Loucy (cell line): Measurements from ENCODE around the gene RNMT.
"Not testable (repeated sequence)": the region's sequence is repeated elsewhere in the genome, so short reads cannot be mapped to it uniquely, and the experiment has no call there.

Experiments
- H2AFZ ChIP-seq: fragments of 200-600 bp; sonication (generic); 2 replicates; pipeline ENCODE4 v1.6.0; 2016; ENCODE audit warnings: antibody characterized with exemption, mild to moderate bottlenecking, low read length, moderate library complexity
- H3F3A ChIP-seq: fragments of 200-600 bp; 2 replicates; pipeline ENCODE4 v1.6.0; 2016; ENCODE audit warnings: antibody characterized with exemption, low read depth, mild to moderate bottlenecking
- H3K27me3 ChIP-seq: fragments of 200-600 bp; sonication (generic); 2 replicates; pipeline ENCODE4 v1.6.1; 2014; ENCODE audit warnings: low read length, mild to moderate bottlenecking; ENCODE audit not compliant: insufficient read depth, poor library complexity, severe bottlenecking
- H3K36me3 ChIP-seq: fragments of 200-600 bp; sonication (generic); 2 replicates; pipeline ENCODE4 v1.6.1; 2016; ENCODE audit warnings: low read length; ENCODE audit not compliant: insufficient read depth
- H3K4me1 ChIP-seq: fragments of 200-600 bp; sonication (generic); 2 replicates; pipeline ENCODE4 v1.5.1; 2014; ENCODE audit warnings: low read length, mild to moderate bottlenecking; ENCODE audit not compliant: insufficient read depth, poor library complexity, severe bottlenecking
- H3K4me2 ChIP-seq: fragments of 200-600 bp; sonication (generic); 2 replicates; pipeline ENCODE4 v1.6.0; 2014; ENCODE audit warnings: antibody characterized with exemption, low read length, low read depth, mild to moderate bottlenecking; ENCODE audit not compliant: poor library complexity, severe bottlenecking
- H3K4me3 ChIP-seq: fragments of 200-600 bp; sonication (generic); 2 replicates; pipeline ENCODE4 v1.5.1; 2014; ENCODE audit warnings: low read length, mild to moderate bottlenecking, mixed read lengths; ENCODE audit not compliant: poor library complexity, severe bottlenecking
- H3K79me2 ChIP-seq: fragments of 200-600 bp; sonication (generic); 2 replicates; pipeline ENCODE4 v1.6.1; 2014; ENCODE audit warnings: low read length; ENCODE audit not compliant: insufficient read depth
- H3K9ac ChIP-seq: fragments of 200-600 bp; sonication (generic); 2 replicates; pipeline ENCODE4 v1.6.0; 2014; ENCODE audit warnings: mild to moderate bottlenecking, low read depth, low read length, moderate library complexity; ENCODE audit not compliant: poor library complexity, severe bottlenecking
- H3K9me2 ChIP-seq: fragments of 200-600 bp; sonication (generic); replicated peaks from 2 replicates; pipeline ENCODE4 v1.6.1; 2016; ENCODE audit warnings: low read depth, low read length, mixed read lengths
- H3K9me3 ChIP-seq: fragments of 200-600 bp; sonication (generic); 2 replicates; pipeline ENCODE4 v1.6.1; 2014; ENCODE audit warnings: mild to moderate bottlenecking, antibody characterized with exemption, low read length, low read depth; ENCODE audit not compliant: insufficient read depth
- H4K20me1 ChIP-seq: fragments of 200-600 bp; sonication (generic); 2 replicates; pipeline ENCODE4 v1.6.0; 2014; ENCODE audit warnings: antibody characterized with exemption, low read length, mild to moderate bottlenecking; ENCODE audit not compliant: insufficient read depth, poor library complexity, severe bottlenecking
- CTCF ChIP-seq: fragments of 200-600 bp; sonication (generic); conservative IDR thresholded peaks from 2 replicates; pipeline ENCODE4 v1.5.1; 2014; ENCODE audit warnings: mild to moderate bottlenecking, antibody characterized with exemption, low read length
- EZH2phosphoT487 ChIP-seq: fragments of 200-600 bp; IDR thresholded peaks from 2 replicates; pipeline ENCODE4 v1.6.1; 2018; ENCODE audit warnings: antibody characterized with exemption, mild to moderate bottlenecking, moderate library complexity, borderline replicate concordance

The RNMT gene

GRCh38 chr18:13746633-13747032, 20.2 kb downstream of the RNMT start:
- no peaks in the 10 kb centered on the region for H3K27me3 ChIP-seq
- H3K36me3 ChIP-seq: peaks cover 70% of the 10 kb centered on the region
- no peaks in the 10 kb centered on the region for H3K9me3 ChIP-seq
- no peak overlapping the region for H3K9ac ChIP-seq
- no peak overlapping the region for H2AFZ ChIP-seq
- no peak overlapping the region for H3K4me2 ChIP-seq
- H3K4me1 ChIP-seq: no peaks in the 10 kb centered on the region
- no peaks in the 10 kb centered on the region for H4K20me1 ChIP-seq
- TF ChIP-seq CTCF (peak; percentile 12; the same call in 1 of the 2 replicates), EZH2phosphoT487 (no peak)
- no peak overlapping the region for H3K4me3 ChIP-seq
- no peaks in the 10 kb centered on the region for H3K9me2 ChIP-seq
- H3F3A ChIP-seq: no peaks in the 10 kb centered on the region
- H3K79me2 ChIP-seq: no peaks in the 10 kb centered on the region

GRCh38 chr18:13751599-13751998, 25.1 kb downstream of the RNMT start:
- H3F3A ChIP-seq, H3K4me2 ChIP-seq, H3K4me1 ChIP-seq, H3K9me3 ChIP-seq, H3K27me3 ChIP-seq, H4K20me1 ChIP-seq, H3K9ac ChIP-seq, H2AFZ ChIP-seq, H3K79me2 ChIP-seq, H3K4me3 ChIP-seq, H3K9me2 ChIP-seq: not testable (repeated sequence)
- peaks cover 67% of the 10 kb centered on the region for H3K36me3 ChIP-seq

DNA sequence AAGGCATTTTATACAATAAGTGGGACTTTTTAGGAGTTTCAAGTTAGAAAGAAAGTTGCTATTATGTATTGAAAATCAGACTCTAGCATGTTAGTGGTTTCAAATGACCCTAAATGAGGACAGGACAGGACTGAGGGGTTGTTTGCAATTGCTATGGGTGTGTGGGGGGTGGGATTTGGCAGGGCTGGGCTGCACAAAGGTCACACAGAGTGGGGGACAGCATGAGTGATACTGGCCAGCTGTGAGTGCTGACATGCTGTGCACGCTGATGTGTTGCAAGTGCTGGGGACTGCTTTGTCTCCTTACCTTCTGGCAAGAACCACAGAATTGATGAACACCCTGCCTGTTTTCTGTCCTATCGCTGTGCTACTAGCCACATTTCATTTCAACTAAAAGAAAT, 29.8 kb downstream of the RNMT start:
- H3K79me2 ChIP-seq: no peaks in the 10 kb centered on the region
- H3K36me3 ChIP-seq: peaks cover 49% of the 10 kb centered on the region
- no peaks in the 10 kb centered on the region for H3K9me3 ChIP-seq
- H3K9me2 ChIP-seq: no peaks in the 10 kb centered on the region
- no peak for TF ChIP-seq CTCF
- TF ChIP-seq EZH2phosphoT487: no peak
- H4K20me1 ChIP-seq: no peaks in the 10 kb centered on the region
- no peak overlapping the region for H3K9ac ChIP-seq
- H2AFZ ChIP-seq: no peak overlapping the region
- no peaks in the 10 kb centered on the region for H3F3A ChIP-seq
- H3K4me3 ChIP-seq: no peak overlapping the region
- H3K4me2 ChIP-seq: no peak overlapping the region
- H3K27me3 ChIP-seq: no peaks in the 10 kb centered on the region
- H3K4me1 ChIP-seq: no peaks in the 10 kb centered on the region

- Histone ChIP-seq H3K9ac (no peak overlapping the region), H3K4me3 (no peak overlapping the region), H2AFZ (no peak overlapping the region), H3K79me2 (no peaks in the 10 kb centered on the region), H3K36me3 (peaks cover 49% of the 10 kb centered on the region), H3K9me2 (no peaks in the 10 kb centered on the region), H3K27me3 (no peaks in the 10 kb centered on the region), H3K4me2 (no peak overlapping the region), H3K9me3 (no peaks in the 10 kb centered on the region), H3F3A (no peaks in the 10 kb centered on the region), H3K4me1 (no peaks in the 10 kb centered on the region), H4K20me1 (no peaks in the 10 kb centered on the region)
- TF ChIP-seq CTCF (no peak), EZH2phosphoT487 (no peak)
Observed at GRCh38 chr18:13756671-13757070, 30.2 kb downstream of the RNMT start.
